IPS DF 4.7 (cell line): ENCODE data around the gene MRO.

ENCODE experiments used
- DNase-seq: peaks from one replicate; pipeline ENCODE4 v3.0.0-alpha.2; 2013; ENCODE audit warnings: low spot score; ENCODE audit errors: extremely low read depth

MRO gene

GRCh38 chr18:50745945-50746344, 73.9 kb downstream of the MRO start:
- DNase-seq = no peak
